Fibroblast of lung (primary cell): Measurements from ENCODE around the gene DCAF11. TPM values are rescaled to one million over a fixed set of nuclear protein-coding genes. Genes with fewer than 3 reads are reported as not detected.

Experiments used
- DNase-seq, 2 donors: peaks; one replicate each; pipeline versions ENCODE4 v3.0.0 to v3.0.0-alpha.2; 2010; ENCODE audit warnings: low read depth in 2 of 2
- H2AFZ ChIP-seq: 2 replicates; pipeline ENCODE4 v1.5.1; 2012; ENCODE audit warnings: low read length, control low read depth, inconsistent platforms
- H3K27ac ChIP-seq: 2 replicates; pipeline ENCODE4 v1.5.1; 2011; ENCODE audit warnings: low read length, control low read depth; ENCODE audit not compliant: insufficient read depth
- H3K27me3 ChIP-seq: 2 replicates; pipeline ENCODE4 v1.5.1; 2011; ENCODE audit warnings: mild to moderate bottlenecking, low read length; ENCODE audit not compliant: control insufficient read depth, insufficient read depth
- H3K36me3 ChIP-seq: 2 replicates; pipeline ENCODE4 v1.5.1; 2011; ENCODE audit warnings: low read length; ENCODE audit not compliant: control insufficient read depth, insufficient read depth
- H3K4me1 ChIP-seq: 2 replicates; pipeline ENCODE4 v1.5.1; 2011; ENCODE audit warnings: low read length; ENCODE audit not compliant: control insufficient read depth, insufficient read depth; ENCODE audit errors: extremely low read depth
- H3K4me2 ChIP-seq: 2 replicates; pipeline ENCODE4 v1.5.1; 2011; ENCODE audit warnings: low read length, control low read depth; ENCODE audit not compliant: insufficient read depth; ENCODE audit errors: extremely low read depth
- H3K4me3 ChIP-seq, 4 experiments: fragments of 200-600 bp in 1 of 4; sonication (generic) in 1 of 4; replicated peaks in 1 of 4; 2 replicates each; pipeline ENCODE4 v1.5.1; 2011 to 2016; ENCODE audit warnings: low read length in 4 of 4, low read depth in 3 of 4, mild to moderate bottlenecking in 3 of 4, control low read depth in 2 of 4, inconsistent platforms in 1 of 4, mixed read lengths in 1 of 4; ENCODE audit not compliant: insufficient read depth in 1 of 4; ENCODE audit errors: control extremely low read depth in 1 of 4
- H3K79me2 ChIP-seq: 2 replicates; pipeline ENCODE4 v1.5.1; 2012; ENCODE audit warnings: mild to moderate bottlenecking, low read length, inconsistent platforms; ENCODE audit not compliant: control insufficient read depth, insufficient read depth
- H3K9ac ChIP-seq: 2 replicates; pipeline ENCODE4 v1.5.1; 2011; ENCODE audit warnings: mild to moderate bottlenecking, low read length, control low read depth; ENCODE audit not compliant: insufficient read depth
- H3K9me3 ChIP-seq: 2 replicates; pipeline ENCODE4 v1.5.1; 2012; ENCODE audit warnings: low read depth, low read length; ENCODE audit not compliant: control insufficient read depth, insufficient read depth
- H4K20me1 ChIP-seq: 2 replicates; pipeline ENCODE4 v1.5.1; 2011; ENCODE audit warnings: low read length; ENCODE audit not compliant: control insufficient read depth, insufficient read depth; ENCODE audit errors: extremely low read depth
- CTCF ChIP-seq, 2 donors: IDR thresholded peaks in 1 of 2; conservative IDR thresholded peaks in 1 of 2; 1 replicate in 1 of 2; 2 replicates in 1 of 2; pipeline ENCODE4 v1.5.1; 2011 to 2012; ENCODE audit warnings: low read length in 2 of 2, control low read depth in 1 of 2, inconsistent platforms in 1 of 2, low read depth in 1 of 2, mild to moderate bottlenecking in 1 of 2
- EZH2 ChIP-seq: IDR thresholded peaks from 2 replicates; pipeline ENCODE4 v1.5.1; 2012; ENCODE audit warnings: low read length, control low read depth, mild to moderate bottlenecking; ENCODE audit errors: missing control alignments
- polyA plus RNA-seq, 2 donors: library from polyadenylated mRNA; depleted of rRNA in 1 of 2; stranded (reverse) in 1 of 2; unstranded in 1 of 2; fragments of >200 nt; gene quantifications; 2 replicates each; pipeline ENCODE4 v1.2.1, GENCODE V29; 2011 to 2012; ENCODE audit warnings: missing spikeins in 1 of 2
- total RNA-seq: library from RNA; depleted of rRNA; stranded (reverse); fragments of >200 nt; gene quantifications from 2 replicates; pipeline ENCODE4 v1.2.1, GENCODE V29; 2014

DCAF11 gene
- total and polyA plus RNA-seq, 2 donors (not counting 1 experiment from before 2014, with no cell fraction given), result 18.4 to 68.0 TPM

- no peaks in the 10 kb centered on the region for H3K79me2 ChIP-seq
- H3K4me3 ChIP-seq, result no peak overlapping the region
- no peaks in the 10 kb centered on the region for H3K9me3 ChIP-seq
- H3K9ac ChIP-seq, result no peak overlapping the region
- no peaks in the 10 kb centered on the region for H3K4me1 ChIP-seq
- no peak overlapping the region for H3K27ac ChIP-seq
- H3K4me2 ChIP-seq, result no peak overlapping the region
- no peak for TF ChIP-seq EZH2
- TF ChIP-seq CTCF (conservative IDR thresholded peaks at IDR 0.05 in 1 of 2, IDR thresholded peaks at IDR 0.05 in 1 of 2; ENCODE audit: low read depth in 1 of 2, low read length in 2 of 2), result no peak
- H3K27me3 ChIP-seq, result peaks cover 12% of the 10 kb centered on the region
- no peak overlapping the region for H2AFZ ChIP-seq
- DNase-seq, result no peak
- no peaks in the 10 kb centered on the region for H4K20me1 ChIP-seq
- H3K36me3 ChIP-seq, result no peaks in the 10 kb centered on the region
Observed at GRCh38 chr14:24072881-24073877, 41.4 kb upstream of the DCAF11 start.

GRCh38 chr14:24074625-24075484 lies 39.7 kb upstream of the DCAF11 start:
- DNase-seq, result no peak
- no peak overlapping the region for H3K27ac ChIP-seq
- no peak overlapping the region for H2AFZ ChIP-seq
- H3K27me3 ChIP-seq, result peaks cover 13% of the 10 kb centered on the region
- no peaks in the 10 kb centered on the region for H3K4me1 ChIP-seq
- H4K20me1 ChIP-seq, result no peaks in the 10 kb centered on the region
- H3K36me3 ChIP-seq, result no peaks in the 10 kb centered on the region
- no peak overlapping the region for H3K4me2 ChIP-seq
- no peaks in the 10 kb centered on the region for H3K9me3 ChIP-seq
- TF ChIP-seq CTCF (conservative IDR thresholded peaks at IDR 0.05 in 1 of 2, IDR thresholded peaks at IDR 0.05 in 1 of 2; ENCODE audit: low read depth in 1 of 2, low read length in 2 of 2) (no peak), EZH2 (no peak)
- H3K79me2 ChIP-seq, result no peaks in the 10 kb centered on the region
- no peak overlapping the region for H3K9ac ChIP-seq
- no peak overlapping the region for H3K4me3 ChIP-seq
